Posterior cingulate gyrus (tissue), 11 donors: ENCODE data around the gene NECAB2.
A peak's percentile ranks its signal among the peaks of the same experiment; 100 is the strongest.

Experiments used
- DNase-seq, 10 donors: peaks; one replicate each; pipeline versions ENCODE4 v3.0.0 to v3.0.0-alpha.2; 2020 to 2021; ENCODE audit warnings: mixed read lengths in 3 of 10
- intact Hi-C: fragments of 100-400 bp; cut with DNase I; formaldehyde crosslinking; loops from one replicate; pipeline ENCODE4 v1.15.1; 2023

The NECAB2 gene

GRCh38 chr16:83967838-83968305, at the start of gene NECAB2:
NECAB2 (plus strand) TSS chr16:83968244; CDS start chr16:83968649, 405 bp downstream.
- peak in 7 of 10 donors; percentile 46 to 92 (median 65) for DNase-seq

GRCh38 chr16:83920894-83921491, 47.1 kb upstream of the NECAB2 start:
- intact Hi-C loops = no loop called here
- no peak for DNase-seq

More at GRCh38 chr16:83967838-83968305, at the start of gene NECAB2:
- intact Hi-C loops = loop anchor here (1.0 kb wide), 3 partner anchors 94 to 219 kb away; partner anchors contain the start of gene TAF1C

- intact Hi-C loops = no loop called here
- peak in 3 of 10 donors; percentile 58 to 85 (median 80) for DNase-seq
These were observed 44.3 kb upstream of the NECAB2 start for GRCh38 chr16:83923581-83924365.

GRCh38 chr16:83924686-83925085, 43.4 kb upstream of the NECAB2 start:
- intact Hi-C loops = no loop called here
- peak in 3 of 10 donors; percentile 32 to 68 (median 65) for DNase-seq

DNA sequence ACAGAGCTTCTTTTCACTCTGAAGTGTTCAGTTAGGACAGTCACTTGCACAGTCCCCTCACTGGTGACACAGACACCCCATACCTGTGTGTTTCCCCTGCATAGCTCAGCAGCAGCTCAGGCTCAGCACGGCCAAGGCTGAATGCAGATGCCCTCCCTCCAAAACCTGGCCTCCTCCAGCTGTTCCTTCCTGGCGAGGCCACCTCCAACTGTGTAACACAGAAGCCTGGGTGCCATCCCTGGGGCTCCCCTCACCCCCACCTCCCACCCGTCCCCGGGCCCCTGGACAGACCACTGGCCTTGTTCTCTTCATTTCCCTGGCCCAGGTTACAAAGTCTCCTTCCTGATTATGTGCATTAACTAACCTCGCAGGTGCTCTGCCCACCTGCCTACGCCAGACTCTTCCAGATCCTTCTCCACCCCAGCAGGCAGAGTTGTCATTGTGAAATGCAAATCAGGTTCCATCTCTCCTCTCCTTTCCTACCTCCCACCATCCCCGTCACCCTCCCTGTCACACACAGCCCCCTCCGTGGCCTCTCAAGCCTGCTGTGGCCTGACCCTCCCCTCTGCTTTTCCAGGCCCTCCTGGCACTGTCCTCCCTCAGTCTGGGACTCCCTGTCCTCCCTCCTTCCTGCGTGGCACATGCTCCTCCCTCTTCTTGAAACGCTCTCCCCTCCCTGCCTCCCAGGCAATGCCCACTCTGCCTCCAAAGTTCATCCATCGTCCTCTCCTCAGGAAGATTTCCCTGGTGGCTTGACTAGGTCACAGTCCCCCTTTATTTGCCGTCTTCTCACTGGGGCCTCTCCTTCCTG, 42.7 kb upstream of the NECAB2 start:
- intact Hi-C loops = no loop called here
- peak in 3 of 10 donors; percentile 30 to 69 (median 50) for DNase-seq

DNA sequence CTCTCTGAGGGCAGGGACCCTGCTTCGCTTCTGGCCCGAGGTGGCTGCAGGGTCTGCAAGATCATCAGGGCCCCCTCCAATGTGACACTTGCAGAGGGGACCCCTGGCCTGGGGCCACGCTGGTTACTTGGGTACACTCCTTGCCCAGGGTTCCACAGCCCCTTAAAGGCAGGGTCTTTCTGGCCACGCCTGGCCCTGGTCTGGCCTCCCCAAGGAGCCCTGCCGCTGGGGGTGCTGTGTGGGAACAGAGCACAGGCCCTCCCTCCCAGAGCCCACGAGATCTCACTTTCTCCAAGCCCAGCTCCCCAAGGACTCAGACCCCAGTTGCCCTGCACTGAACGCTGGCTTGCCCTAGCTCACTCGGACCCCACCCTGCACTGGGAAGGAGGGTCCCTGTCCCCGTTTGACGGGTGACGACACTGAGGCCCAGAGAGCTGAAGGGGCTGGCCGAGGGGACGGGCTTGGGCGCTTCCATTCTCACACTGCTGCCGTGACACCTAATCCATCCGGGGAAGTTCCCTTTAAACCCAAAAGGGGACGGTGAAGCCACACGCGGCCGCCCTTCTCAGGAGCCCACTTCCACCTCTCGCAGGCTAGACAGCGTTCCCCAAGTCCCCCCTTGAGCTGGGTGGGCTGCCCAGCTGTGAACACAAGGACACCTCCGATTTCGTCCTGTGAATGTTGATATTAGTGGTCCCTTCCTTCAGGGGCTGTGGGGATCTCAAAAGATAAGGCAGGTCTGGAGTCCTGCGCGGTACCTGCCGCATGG, 41.9 kb upstream of the NECAB2 start:
- DNase-seq = peak in 2 of 10 donors; percentile 59 to 79
- intact Hi-C loops = no loop called here

DNA sequence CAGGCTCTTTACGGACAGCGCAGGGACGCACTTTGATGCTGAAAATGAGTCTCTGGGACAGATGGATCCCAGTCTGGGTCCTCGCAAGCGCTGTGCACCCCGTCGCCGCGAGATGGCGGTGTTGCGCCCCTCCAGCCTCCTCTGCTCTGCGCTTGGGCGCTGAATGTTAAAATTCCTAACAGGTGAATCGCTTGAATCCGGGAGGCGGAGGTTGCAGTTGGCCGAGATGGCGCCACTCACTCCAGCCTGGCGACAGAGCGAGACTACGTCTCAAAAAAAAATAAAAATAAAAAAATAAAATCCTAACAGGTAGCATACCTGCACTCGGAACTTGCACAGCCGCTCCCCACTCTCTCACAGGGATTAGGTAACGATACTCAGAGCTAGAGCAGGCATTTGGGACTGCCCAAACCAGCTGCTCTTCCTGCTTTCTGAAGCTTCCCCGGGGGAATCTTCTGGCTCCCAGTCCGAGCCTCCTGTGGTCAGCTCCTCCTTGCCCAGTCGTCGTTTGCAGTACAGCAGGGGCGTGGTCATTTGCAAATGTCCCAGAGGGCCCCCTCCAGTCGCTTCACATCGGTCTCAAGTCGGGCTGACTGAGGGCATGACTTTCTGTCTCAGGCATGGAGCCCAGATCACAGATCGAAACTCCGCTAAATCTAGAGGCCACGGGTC, 41.2 kb upstream of the NECAB2 start:
- intact Hi-C loops = no loop called here

DNA sequence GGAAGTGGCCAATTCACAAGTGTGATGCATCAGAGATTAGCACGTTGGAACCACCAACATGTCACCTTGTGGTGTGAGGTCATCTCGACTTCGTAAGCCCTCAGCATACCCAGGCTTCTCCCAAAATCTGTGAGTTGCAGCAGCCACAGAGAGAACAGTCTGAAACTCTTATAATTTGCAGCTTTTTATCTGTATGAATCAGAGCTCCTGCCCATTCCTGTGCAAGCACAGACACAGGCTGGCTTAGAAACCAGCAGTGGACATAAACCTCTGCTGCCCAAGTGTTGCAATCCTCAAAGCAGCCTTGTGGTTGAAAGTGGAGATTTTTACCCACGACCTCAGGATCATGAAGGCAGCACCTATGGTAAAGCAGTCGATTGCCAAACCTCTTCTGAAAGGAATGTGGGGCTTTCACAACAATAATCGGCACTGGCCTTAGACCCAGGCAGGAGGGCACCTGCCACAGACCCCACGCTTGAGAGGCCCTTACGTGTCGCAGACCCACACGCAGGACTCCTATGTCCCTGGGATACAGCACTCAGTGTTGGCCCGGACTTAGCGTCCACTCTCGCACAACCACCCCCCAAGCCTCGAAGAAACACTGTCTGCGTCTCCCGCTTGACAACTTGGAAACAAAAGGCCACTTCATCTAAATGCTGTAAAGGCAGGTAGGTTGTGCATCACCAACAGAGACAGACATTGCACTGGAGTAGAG, 39.5 kb upstream of the NECAB2 start:
- DNase-seq = peak in 2 of 10 donors; percentile 51 to 55
- intact Hi-C loops = no loop called here

More for the DNA sequence above, 41.2 kb upstream of the NECAB2 start:
- peak; percentile 46 to 97 (median 80) for DNase-seq

DNA sequence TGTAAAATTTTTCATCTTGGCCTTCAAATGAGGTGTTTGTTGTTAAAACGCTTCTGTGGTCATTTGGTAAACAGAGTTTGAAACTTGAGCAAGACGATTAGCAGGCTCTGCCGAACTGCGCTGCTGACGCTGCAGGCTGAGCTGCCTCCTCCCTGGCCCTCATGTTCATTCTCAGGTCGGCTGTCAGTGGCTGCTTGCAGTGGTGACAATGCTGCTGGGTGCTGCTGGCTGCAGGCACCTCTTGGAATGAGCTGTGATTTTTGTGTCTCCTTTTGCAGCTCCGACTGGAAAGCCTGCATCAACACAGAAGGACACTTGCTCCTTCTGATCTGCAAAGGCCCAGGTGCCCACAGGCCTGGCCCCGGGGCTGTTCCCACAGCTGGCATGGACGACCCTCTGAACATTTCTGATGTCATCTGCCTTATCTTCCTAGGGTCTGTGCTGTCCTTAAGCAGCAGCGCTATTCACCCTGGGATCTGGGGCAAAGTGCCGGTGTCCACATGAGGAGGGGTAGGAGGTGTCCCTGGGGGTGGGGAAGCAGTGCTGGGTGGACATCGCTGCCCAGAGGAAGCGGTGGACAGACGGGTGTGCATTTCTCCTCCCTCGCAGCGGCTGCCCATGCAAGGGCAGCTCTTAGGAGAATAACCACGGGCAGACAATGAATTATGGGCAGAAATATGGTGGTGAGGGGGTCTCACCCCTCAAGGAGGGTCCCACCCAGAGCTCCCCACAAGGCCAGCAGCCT, 38.1 kb upstream of the NECAB2 start:
- intact Hi-C loops = no loop called here
- DNase-seq = peak in 2 of 10 donors; percentile 55 to 66

- intact Hi-C loops = no loop called here
- peak in 2 of 10 donors; percentile 66 to 80 for DNase-seq
These were observed 37.1 kb upstream of the NECAB2 start for GRCh38 chr16:83930730-83931500.

DNA sequence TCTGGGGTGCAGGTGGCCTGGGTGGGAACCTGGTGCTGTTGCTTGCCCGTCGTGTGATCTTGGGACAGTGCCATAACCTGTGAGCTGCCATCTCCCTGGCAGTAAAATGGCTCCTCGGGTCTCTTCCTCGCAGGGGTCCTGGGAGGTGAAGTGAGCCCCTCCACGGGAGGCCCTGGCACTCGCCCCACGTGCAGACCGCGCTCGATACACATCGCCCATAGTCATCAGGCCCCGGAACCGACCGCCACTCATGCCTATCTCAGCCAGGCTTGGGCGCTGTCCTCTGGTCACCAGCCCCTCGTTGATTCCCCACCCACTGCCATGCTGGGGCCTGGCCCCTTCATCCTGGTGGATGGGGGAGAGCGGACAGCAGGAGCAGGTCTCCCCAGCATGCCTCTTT, 36.5 kb upstream of the NECAB2 start:
- peak in 1 of 10 donors; percentile 67 for DNase-seq
- intact Hi-C loops = no loop called here

DNA sequence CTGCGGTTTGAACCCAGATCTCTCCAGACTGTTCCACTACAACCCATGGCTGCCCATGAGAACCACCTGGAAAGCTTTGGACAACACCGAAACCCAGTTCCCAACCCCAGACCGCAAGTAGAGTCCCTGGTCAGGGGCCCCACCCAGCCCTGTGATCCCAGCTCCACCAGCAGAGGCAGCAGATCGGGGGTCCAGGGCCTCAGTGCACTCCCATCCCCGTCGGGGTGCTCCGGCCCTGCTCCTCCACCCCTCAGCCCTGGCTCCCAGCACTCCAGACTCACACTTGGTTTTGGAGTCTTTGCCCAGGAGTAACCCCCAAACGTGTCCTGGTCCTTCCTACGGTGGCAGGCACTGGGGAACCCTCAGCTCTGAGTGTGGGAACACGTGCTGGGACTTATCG, 35.7 kb upstream of the NECAB2 start:
- intact Hi-C loops = no loop called here
- DNase-seq = peak in 1 of 10 donors; percentile 70

GRCh38 chr16:83932955-83933673, 34.9 kb upstream of the NECAB2 start:
- intact Hi-C loops = no loop called here
- no peak for DNase-seq

DNA sequence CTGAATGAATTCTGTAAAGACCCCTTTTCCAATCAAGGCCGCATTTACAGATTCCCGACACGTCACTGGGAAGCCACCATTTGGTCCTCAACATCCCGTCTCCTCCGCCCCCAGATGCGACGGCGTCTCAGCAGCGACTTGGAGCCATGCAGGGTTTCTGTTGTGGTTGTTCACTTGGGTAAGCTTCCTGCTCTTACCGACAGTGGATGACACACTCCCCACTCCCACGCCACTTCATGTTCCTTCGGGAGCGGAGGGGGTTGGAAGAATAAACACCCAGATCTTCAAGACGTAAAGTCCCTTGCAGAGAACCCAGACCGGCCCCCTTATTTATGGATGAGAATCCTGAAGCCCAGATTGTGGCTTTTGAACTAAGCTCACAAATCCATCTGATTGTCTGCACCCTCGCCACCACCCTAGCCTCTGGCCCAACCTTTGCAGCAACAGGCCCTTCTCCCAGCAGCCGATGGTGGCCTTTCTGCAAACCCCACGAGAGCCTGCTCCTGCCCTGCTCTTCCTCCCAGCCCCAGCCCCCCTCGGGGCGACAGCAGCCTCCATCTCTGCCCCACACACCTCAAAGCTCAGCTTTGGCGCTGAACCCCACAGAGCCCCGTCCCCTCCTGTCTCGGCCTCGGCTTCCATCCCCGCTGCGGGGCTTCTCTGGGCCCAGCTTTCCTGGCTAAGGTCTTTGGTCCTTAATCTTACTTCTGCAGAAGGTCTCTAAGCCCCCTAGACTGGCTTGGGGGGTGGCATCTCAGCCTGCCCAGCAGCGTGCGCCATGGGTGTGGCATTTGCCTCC, 34.0 kb upstream of the NECAB2 start:
- intact Hi-C loops = no loop called here
- peak in 8 of 10 donors; percentile 47 to 93 (median 68) for DNase-seq

GRCh38 chr16:83934684-83934977, 33.4 kb upstream of the NECAB2 start:
- intact Hi-C loops = no loop called here
- no peak for DNase-seq
